A549 (cell line): ENCODE data around the gene CCDC9. TPM values are rescaled to one million over a fixed set of nuclear protein-coding genes. Genes with fewer than 3 reads are reported as not detected.

Experiments used
- ATAC-seq, 2 experiments: fragments of 200-7000 bp in 1 of 2; fragments of >200 bp in 1 of 2; cut with Nextera tagmentation in 1 of 2; cut with Tn5 transposase in 1 of 2; 3 replicates each; pipeline versions ENCODE4 v1.8.0 to v1.9.1; 2018 to 2020; ENCODE audit warnings: mild to moderate bottlenecking in 1 of 2, moderate library complexity in 1 of 2
- CTCF ChIA-PET: fragments of 300-600 bp; sonication (Branson Sonifier 250); formaldehyde crosslinking; extraction: SDS; loops from one replicate; lab custom pipeline; 2021; ENCODE audit warnings: antibody characterized with exemption, inconsistent platforms; lab: Yijun Ruan, JAX
- POLR2A ChIA-PET: fragments of 350-600 bp; formaldehyde crosslinking; extraction: SDS; loops from one replicate; lab custom pipeline; 2021; ENCODE audit warnings: antibody characterized with exemption, inconsistent platforms; lab: Yijun Ruan, JAX
- DNase-seq, 2 experiments: peaks; one replicate each; pipeline versions ENCODE4 v3.0.0 to v3.0.0-alpha.2; 2011 to 2016; ENCODE audit warnings: low read depth in 1 of 2, low spot score in 1 of 2
- FAIRE-seq: peaks from 2 replicates; lab custom pipeline; 2011; peaks lifted over from hg19 to GRCh38; lab: Jason Lieb, UNC
- H3K27ac ChIP-seq, 2 experiments: fragments of >200 bp; sonication (Bioruptor Twin); formaldehyde crosslinking; 3 replicates each; pipeline ENCODE4 v1.5.1; 2016 to 2017
- H3K4me1 ChIP-seq: fragments of >200 bp; sonication (Bioruptor Twin); formaldehyde crosslinking; 3 replicates; pipeline ENCODE4 v1.6.1; 2016
- H3K4me2 ChIP-seq: fragments of >200 bp; sonication (Bioruptor Twin); formaldehyde crosslinking; 3 replicates; pipeline ENCODE4 v1.6.1; 2016
- H3K4me3 ChIP-seq: fragments of >200 bp; sonication (Bioruptor Twin); formaldehyde crosslinking; 3 replicates; pipeline ENCODE4 v1.5.1; 2016
- H3K9me3 ChIP-seq: fragments of >200 bp; sonication (Bioruptor Twin); formaldehyde crosslinking; 3 replicates; pipeline ENCODE4 v1.6.1; 2016
- BCL3 ChIP-seq: fragments of >200 bp; sonication (Bioruptor Twin); formaldehyde crosslinking; IDR thresholded peaks from 3 replicates; pipeline ENCODE4 v1.6.1; 2016
- BHLHE40 ChIP-seq: IDR thresholded peaks from 2 replicates; pipeline ENCODE4 v1.6.1; 2012; ENCODE audit warnings: low read depth, low read length, inconsistent platforms
- CBX2 ChIP-seq: fragments of 200-600 bp; sonication (generic); IDR thresholded peaks from 2 replicates; pipeline ENCODE4 v1.6.1; 2016; ENCODE audit warnings: low read depth, mild to moderate bottlenecking, borderline replicate concordance
- CBX8 ChIP-seq: fragments of 200-600 bp; sonication (generic); IDR thresholded peaks from 2 replicates; pipeline ENCODE4 v1.6.1; 2016
- CEBPB ChIP-seq, 2 experiments: fragments of >200 bp in 1 of 2; sonication (Bioruptor Twin) in 1 of 2; formaldehyde crosslinking in 1 of 2; IDR thresholded peaks; 2 replicates each; pipeline ENCODE4 v1.6.1; 2012 to 2016
- CHD4 ChIP-seq: fragments of 200-600 bp; sonication (generic); IDR thresholded peaks from 2 replicates; pipeline ENCODE4 v1.6.1; 2016; ENCODE audit warnings: antibody characterized with exemption, mild to moderate bottlenecking, borderline replicate concordance
- E2F6 ChIP-seq: IDR thresholded peaks from 2 replicates; pipeline ENCODE4 v1.6.1; 2012; ENCODE audit warnings: low read depth, borderline replicate concordance
- EHMT2 ChIP-seq: fragments of 200-600 bp; sonication (generic); IDR thresholded peaks from 2 replicates; pipeline ENCODE4 v1.6.1; 2016; ENCODE audit warnings: antibody characterized with exemption, low read depth, mild to moderate bottlenecking, moderate library complexity
- ELK1 ChIP-seq: fragments of 150-350 bp; IDR thresholded peaks from 2 replicates; pipeline ENCODE4 v1.6.1; 2014; ENCODE audit warnings: low read depth, mild to moderate bottlenecking, low read length
- ESRRA ChIP-seq: fragments of 150-350 bp; IDR thresholded peaks from 2 replicates; pipeline ENCODE4 v1.6.1; 2014; ENCODE audit warnings: mild to moderate bottlenecking, low read length, borderline replicate concordance
- FOSB ChIP-seq: fragments of 250-450 bp; sonication (Bioruptor Pico); IDR thresholded peaks from 2 replicates; pipeline ENCODE4 v1.5.0; 2020; ENCODE audit warnings: mild to moderate bottlenecking, moderate library complexity
- FOSL2 ChIP-seq, 2 experiments: fragments of 450-650 bp in 1 of 2; fragments of >200 bp in 1 of 2; sonication (Bioruptor Twin) in 1 of 2; formaldehyde crosslinking; IDR thresholded peaks; 2 replicates each; pipeline versions ENCODE4 v1.5.0 to v1.6.1; 2016 to 2020; ENCODE audit warnings: mild to moderate bottlenecking in 1 of 2, moderate library complexity in 1 of 2
- FOXS1 ChIP-seq: fragments of 250-450 bp; sonication (Bioruptor Pico); IDR thresholded peaks from 2 replicates; pipeline ENCODE4 v1.5.0; 2020; ENCODE audit warnings: mild to moderate bottlenecking, moderate library complexity
- GATA3 ChIP-seq: IDR thresholded peaks from 2 replicates; pipeline ENCODE4 v1.6.1; 2012; ENCODE audit warnings: borderline replicate concordance
- HOXB13 ChIP-seq: fragments of 250-450 bp; sonication (Bioruptor Pico); IDR thresholded peaks from 2 replicates; pipeline ENCODE4 v1.5.0; 2020; ENCODE audit warnings: low read depth, mild to moderate bottlenecking, moderate library complexity
- HOXB5 ChIP-seq: fragments of 250-450 bp; sonication (Bioruptor Pico); IDR thresholded peaks from 2 replicates; pipeline ENCODE4 v1.5.0; 2020; ENCODE audit warnings: mild to moderate bottlenecking, moderate library complexity
- KDM1A ChIP-seq: fragments of 200-600 bp; sonication (generic); IDR thresholded peaks from 2 replicates; pipeline ENCODE4 v1.6.1; 2016; ENCODE audit warnings: low read depth, mild to moderate bottlenecking
- KDM5A ChIP-seq: fragments of 200-600 bp; sonication (generic); IDR thresholded peaks from 2 replicates; pipeline ENCODE4 v1.6.1; 2016; ENCODE audit warnings: antibody characterized with exemption, mild to moderate bottlenecking
- MAX ChIP-seq: IDR thresholded peaks from 2 replicates; pipeline ENCODE4 v1.6.1; 2012
- MAZ ChIP-seq: fragments of 150-350 bp; IDR thresholded peaks from 2 replicates; pipeline ENCODE4 v1.6.1; 2014; ENCODE audit warnings: antibody characterized with exemption, low read depth, low read length, borderline replicate concordance
- NFE2L2 ChIP-seq: fragments of 150-350 bp; conservative IDR thresholded peaks from 2 replicates; pipeline ENCODE4 v1.6.1; 2014; ENCODE audit warnings: low read length
- NPAS2 ChIP-seq: fragments of 250-450 bp; sonication (Bioruptor Pico); IDR thresholded peaks from 2 replicates; pipeline ENCODE4 v1.8.0; 2022; ENCODE audit warnings: mild to moderate bottlenecking, moderate library complexity, borderline replicate concordance
- NR3C1 ChIP-seq: fragments of >200 bp; sonication (Bioruptor Twin); formaldehyde crosslinking; IDR thresholded peaks from 3 replicates; pipeline ENCODE4 v1.6.1; 2017
- POLR2A ChIP-seq: IDR thresholded peaks from 2 replicates; pipeline ENCODE4 v1.6.1; 2012; ENCODE audit warnings: mild to moderate bottlenecking, low read length
- POLR2AphosphoS2 ChIP-seq: conservative IDR thresholded peaks from 2 replicates; pipeline ENCODE4 v1.6.1; 2012; ENCODE audit warnings: low read length, improper control_type of control experiment, inconsistent platforms
- RAD21 ChIP-seq, 2 experiments: fragments of >200 bp in 1 of 2; sonication (Bioruptor Twin) in 1 of 2; formaldehyde crosslinking in 1 of 2; IDR thresholded peaks in 1 of 2; conservative IDR thresholded peaks in 1 of 2; 2 replicates in 1 of 2; 3 replicates in 1 of 2; pipeline ENCODE4 v1.6.1; 2012 to 2018; ENCODE audit warnings: inconsistent platforms in 1 of 2
- RARB ChIP-seq: fragments of 250-450 bp; sonication (Bioruptor Pico); IDR thresholded peaks from 2 replicates; pipeline ENCODE4 v1.8.0; 2021; ENCODE audit warnings: mild to moderate bottlenecking, moderate library complexity
- RCOR1 ChIP-seq: fragments of 150-350 bp; IDR thresholded peaks from 2 replicates; pipeline ENCODE4 v1.6.1; 2014; ENCODE audit warnings: antibody characterized with exemption, low read length, low read depth
- RFX5 ChIP-seq: fragments of 450-650 bp; IDR thresholded peaks from 2 replicates; pipeline ENCODE4 v1.7.1; 2014; ENCODE audit warnings: antibody characterized with exemption, mild to moderate bottlenecking, moderate library complexity
- SREBF2 ChIP-seq: fragments of 450-650 bp; IDR thresholded peaks from 2 replicates; pipeline ENCODE4 v1.6.1; 2014; ENCODE audit warnings: mild to moderate bottlenecking, moderate library complexity
- TFCP2L1 ChIP-seq: fragments of 250-450 bp; sonication (Bioruptor Pico); IDR thresholded peaks from 2 replicates; pipeline ENCODE4 v1.5.0; 2021; ENCODE audit warnings: mild to moderate bottlenecking
- TP53 ChIP-seq: fragments of 250-450 bp; sonication (Bioruptor Pico); IDR thresholded peaks from 2 replicates; pipeline ENCODE4 v1.5.0; 2021; ENCODE audit warnings: mild to moderate bottlenecking, moderate library complexity
- ZC3H11A ChIP-seq: fragments of 450-650 bp; IDR thresholded peaks from 2 replicates; pipeline ENCODE4 v1.6.1; 2014; ENCODE audit warnings: antibody characterized with exemption, mild to moderate bottlenecking
- ZFP36 ChIP-seq: fragments of 450-650 bp; IDR thresholded peaks from 2 replicates; pipeline ENCODE4 v1.6.1; 2014; ENCODE audit warnings: borderline replicate concordance; ENCODE audit not compliant: partially characterized antibody
- ZNF302 ChIP-seq: fragments of 250-450 bp; sonication (Bioruptor Pico); IDR thresholded peaks from 2 replicates; pipeline ENCODE4 v1.9.0; 2021; ENCODE audit warnings: inconsistent platforms, mild to moderate bottlenecking, moderate library complexity
- WGBS: methylation state at CpG from one replicate; pipeline ENCODE4 v1.1.6; 2017; ENCODE audit errors: missing lambda C conversion rate; 5-methylcytosine and 5-hydroxymethylcytosine counted together
- polyA minus RNA-seq: library from RNA; depleted of rRNA, polyadenylated mRNA; stranded (reverse); fragments of >200 nt; gene quantifications from 2 replicates; pipeline ENCODE4 v1.2.3, GENCODE V29; 2011; rRNA and poly(A)+ RNA removed
- polyA plus RNA-seq, 4 experiments: library from polyadenylated mRNA; depleted of rRNA in 3 of 4; stranded (reverse); fragments of >200 nt; fragmentation: RNase III in 1 of 4; extraction: RNeasy Plus Mini Kit Qiagen cat#74134 plus additional on column Dnase treatment in 1 of 4; gene quantifications; 2 replicates in 3 of 4; 3 replicates in 1 of 4; pipeline ENCODE4 v1.2.3, GENCODE V29; 2011 to 2017
- TF ChIP-seq, protein P1 (sequence below): fragments of >200 bp; sonication (Bioruptor Twin); formaldehyde crosslinking; IDR thresholded peaks from 2 replicates; pipeline ENCODE4 v1.6.1; 2016

The CCDC9 gene
- polyA plus RNA-seq (2011; rRNA removed) (6.5 and 9.4 TPM in 2 replicates), polyA plus RNA-seq (2017; fragmentation: RNase III; extraction: RNeasy Plus Mini Kit Qiagen cat#74134 plus additional on column Dnase treatment) (22.2 to 25.7 TPM (median 24.6 TPM) in 3 replicates), polyA minus RNA-seq (1.7 and 6.1 TPM in 2 replicates)
- 8.2 and 9.1 TPM in 2 replicates for polyA plus RNA-seq (2012; cell fraction: cytosol; rRNA removed)
- 20.7 and 30.6 TPM in 2 replicates for polyA plus RNA-seq (2012; cell fraction: nucleus; rRNA removed)

GRCh38 chr19:47255879-47256692 is at the start of gene CCDC9:
CCDC9 (plus strand) TSS chr19:47256525; CDS start chr19:47258401, 1,876 bp downstream.
- peak; percentile 81 to 84 for ATAC-seq
- Histone ChIP-seq H3K9me3 (no peaks in the 10 kb centered on the region), H3K27ac (peak within 1 kb of the TSS; percentile 91 to 92), H3K4me2 (peak within 1 kb of the TSS; percentile 91), H3K4me3 (peak within 1 kb of the TSS; percentile 61), H3K4me1 (peaks cover 31% of the 10 kb centered on the region)
- FAIRE-seq = peak; percentile 94
- peak; percentile 99 for DNase-seq
- WGBS = 16% methylated on average over 41 of the region's 60 CpGs
- ChIA-PET CTCF (interaction anchor here (0.8 to 16.0 kb wide), 12 partner anchors 10 to 415 kb away, joined by 3 to 893 read pairs (median 4); no protein-coding TSS in a partner anchor), POLR2A (interaction anchor here (0.6 to 5.8 kb wide), 25 partner anchors 9 to 1748 kb away, joined by 3 to 77 read pairs (median 4); partner anchors contain the start of genes DHX34, INAFM1, SAE1 and ZC3H4)
- TF ChIP-seq, protein P1, sequence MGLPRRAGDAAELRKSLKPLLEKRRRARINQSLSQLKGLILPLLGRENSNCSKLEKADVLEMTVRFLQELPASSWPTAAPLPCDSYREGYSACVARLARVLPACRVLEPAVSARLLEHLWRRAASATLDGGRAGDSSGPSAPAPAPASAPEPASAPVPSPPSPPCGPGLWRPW = no peak
- no peak for TF ChIP-seq ZFP36
- no peak for TF ChIP-seq KDM1A
- TF ChIP-seq FOSB (CRISPR knock-in tag) = no peak
- TF ChIP-seq NR3C1 = no peak
- TF ChIP-seq NFE2L2 = peak; percentile 11; the same call in 1 of the 2 replicates
- TF ChIP-seq GATA3 = no peak
- peak; percentile 95 for TF ChIP-seq MAX
- TF ChIP-seq RFX5 = no peak
- TF ChIP-seq KDM5A = no peak
- peak; percentile 35; the same call in 1 of the 2 replicates for TF ChIP-seq HOXB5
- TF ChIP-seq POLR2A = peak; percentile 73
- TF ChIP-seq CBX2 = no peak
- no peak for TF ChIP-seq FOSL2 (IDR thresholded peaks at IDR 0.05)
- 0 out of 2 replicates have a peak, but pooled peaks have one; percentile 51 for TF ChIP-seq FOSL2 (CRISPR knock-in tag; IDR thresholded peaks at IDR 0.05)
- TF ChIP-seq E2F6 = peak; percentile 37; the same call in 1 of the 2 replicates
- TF ChIP-seq CBX8 = no peak
- TF ChIP-seq ELK1 = 0 out of 2 replicates have a peak, but pooled peaks have one; percentile 64
- no peak for TF ChIP-seq RARB (CRISPR knock-in tag)
- 0 out of 2 replicates have a peak, but pooled peaks have one; percentile 9 for TF ChIP-seq MAZ
- no peak for TF ChIP-seq EHMT2
- no peak for TF ChIP-seq HOXB13
- no peak for TF ChIP-seq FOXS1 (CRISPR knock-in tag)
- TF ChIP-seq BCL3 = peak; percentile 84; the same call in 2 of the 3 replicates
- TF ChIP-seq ZNF302 (CRISPR knock-in tag) = no peak
- no peak for TF ChIP-seq SREBF2
- TF ChIP-seq TFCP2L1 = no peak
- TF ChIP-seq NPAS2 = no peak
- TF ChIP-seq POLR2AphosphoS2 = no peak
- TF ChIP-seq ESRRA = no peak
- TF ChIP-seq RAD21 (conservative IDR thresholded peaks at IDR 0.05 in 1 of 2, IDR thresholded peaks at IDR 0.05 in 1 of 2) = no peak
- TF ChIP-seq CHD4 = no peak
- TF ChIP-seq CEBPB (IDR thresholded peaks at IDR 0.05) = peak in 1 of 2 experiments; percentile 57; a peak in 2 of 4 replicates
- peak; percentile 79; the same call in 1 of the 2 replicates for TF ChIP-seq TP53 (CRISPR knock-in tag)
- no peak for TF ChIP-seq RCOR1
- TF ChIP-seq BHLHE40 = 0 out of 2 replicates have a peak, but pooled peaks have one; percentile 37
- no peak for TF ChIP-seq ZC3H11A
